ENCODE results near the gene GRIA1. TPM values are rescaled to one million over a fixed set of nuclear protein-coding genes. Genes with fewer than 3 reads are reported as not detected.

GRIA1 gene
- total and polyA plus RNA-seq, 8 donors, result 2.9 to 20.2 (median 11.2) TPM

DNA sequence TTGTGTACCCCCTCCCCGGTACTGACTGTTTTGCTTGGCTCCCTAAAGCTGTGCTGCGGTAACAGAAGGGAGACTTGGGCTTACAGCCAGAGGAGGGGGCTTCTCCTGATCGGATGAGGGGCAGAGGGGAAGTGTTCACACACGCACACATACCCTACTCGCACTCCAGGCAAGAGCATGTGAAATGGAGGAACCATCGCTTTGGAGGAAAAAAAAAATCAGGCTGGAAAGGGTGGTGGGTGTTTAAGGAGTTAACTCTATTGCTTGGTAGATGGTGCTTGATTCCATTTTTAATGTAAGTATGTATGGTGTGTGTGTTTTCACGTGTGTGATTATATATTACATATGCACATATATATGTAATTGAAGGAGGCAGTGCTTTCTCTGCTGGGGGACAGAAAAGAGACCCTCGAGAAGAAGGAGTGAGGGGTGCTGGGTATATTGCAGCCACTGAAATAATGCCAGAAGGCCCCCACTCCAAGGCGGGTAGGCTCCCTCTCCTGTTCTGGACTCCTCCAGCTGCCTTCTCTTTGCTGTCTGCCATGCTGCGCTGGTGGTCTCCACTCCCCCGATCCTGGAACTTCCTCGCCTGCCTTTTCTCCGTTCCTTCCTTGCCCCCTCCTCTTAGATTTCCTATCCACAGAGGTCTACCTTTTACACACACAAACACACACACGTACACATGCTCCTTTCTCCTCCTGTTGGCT, 721 bp downstream of the GRIA1 start:
- intact Hi-C loops (cut with DNase I), result no loop called here

DNA sequence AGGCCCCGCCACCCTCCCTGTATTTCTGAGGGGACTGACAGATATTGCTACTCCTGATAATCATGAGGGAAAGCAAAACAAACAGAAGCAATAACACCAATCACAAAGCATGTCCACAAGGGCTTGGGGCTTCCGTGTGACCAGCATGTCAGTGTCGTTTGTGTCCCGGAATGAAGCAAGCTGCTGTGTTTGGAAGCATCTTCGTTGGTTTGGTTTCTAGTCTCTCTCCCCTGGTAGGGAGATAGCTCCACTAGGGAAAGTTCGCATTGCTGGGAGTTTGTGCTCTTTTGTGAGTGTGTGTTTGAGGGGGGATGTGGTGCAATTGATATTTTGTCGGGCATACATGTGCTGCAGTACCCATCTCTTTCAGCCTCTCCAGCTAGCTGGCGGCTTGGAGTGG, 1.4 kb downstream of the GRIA1 start:
- Histone ChIP-seq H3K36me3 (no peaks in the 10 kb centered on the region), H3K4me1 (no peaks in the 10 kb centered on the region), H3K4me3 (no peak overlapping the region), H3K9me3 (no peaks in the 10 kb centered on the region), H3K27me3 (peaks cover 0 to 31% of the 10 kb centered on the region in 2 donors), H3K27ac (no peak overlapping the region)
- no peak for ATAC-seq
- intact Hi-C loops (cut with DNase I), result no loop called here
- TF ChIP-seq, protein P1, sequence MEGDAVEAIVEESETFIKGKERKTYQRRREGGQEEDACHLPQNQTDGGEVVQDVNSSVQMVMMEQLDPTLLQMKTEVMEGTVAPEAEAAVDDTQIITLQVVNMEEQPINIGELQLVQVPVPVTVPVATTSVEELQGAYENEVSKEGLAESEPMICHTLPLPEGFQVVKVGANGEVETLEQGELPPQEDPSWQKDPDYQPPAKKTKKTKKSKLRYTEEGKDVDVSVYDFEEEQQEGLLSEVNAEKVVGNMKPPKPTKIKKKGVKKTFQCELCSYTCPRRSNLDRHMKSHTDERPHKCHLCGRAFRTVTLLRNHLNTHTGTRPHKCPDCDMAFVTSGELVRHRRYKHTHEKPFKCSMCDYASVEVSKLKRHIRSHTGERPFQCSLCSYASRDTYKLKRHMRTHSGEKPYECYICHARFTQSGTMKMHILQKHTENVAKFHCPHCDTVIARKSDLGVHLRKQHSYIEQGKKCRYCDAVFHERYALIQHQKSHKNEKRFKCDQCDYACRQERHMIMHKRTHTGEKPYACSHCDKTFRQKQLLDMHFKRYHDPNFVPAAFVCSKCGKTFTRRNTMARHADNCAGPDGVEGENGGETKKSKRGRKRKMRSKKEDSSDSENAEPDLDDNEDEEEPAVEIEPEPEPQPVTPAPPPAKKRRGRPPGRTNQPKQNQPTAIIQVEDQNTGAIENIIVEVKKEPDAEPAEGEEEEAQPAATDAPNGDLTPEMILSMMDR (IDR thresholded peaks at IDR 0.05), result no peak
- peak in 1 of 4 donors; percentile 21 for DNase-seq

More for the DNA sequence above, 721 bp downstream of the GRIA1 start:
- Histone ChIP-seq H3K4me1 (no peaks in the 10 kb centered on the region), H3K36me3 (no peaks in the 10 kb centered on the region), H3K27ac (no peak overlapping the region), H3K4me3 (no peak overlapping the region), H3K27me3 (peaks cover 0 to 31% of the 10 kb centered on the region in 2 donors), H3K9me3 (no peaks in the 10 kb centered on the region)
- ATAC-seq (no peak), DNase-seq (no peak)
- TF ChIP-seq, protein P1 (IDR thresholded peaks at IDR 0.05), result no peak

DNA sequence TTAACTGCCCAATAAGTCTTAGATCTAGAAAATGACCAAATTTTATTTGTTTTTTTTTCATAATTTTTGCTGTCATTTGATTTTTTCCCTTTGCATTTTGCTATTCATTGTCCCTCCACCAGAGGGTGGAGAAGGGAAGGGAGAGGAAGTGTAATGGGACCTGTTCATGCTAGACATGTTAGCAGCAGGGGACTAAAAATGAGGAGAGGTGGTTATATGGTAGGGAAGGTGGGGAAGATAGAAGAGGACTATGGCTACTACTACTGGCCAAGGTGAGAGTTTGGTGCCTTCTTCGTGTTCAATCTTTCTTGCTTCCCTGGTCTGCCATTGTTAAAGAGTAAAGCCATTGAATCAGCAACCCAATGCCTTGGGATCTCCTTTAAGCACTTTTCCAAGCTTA, 6.4 kb downstream of the GRIA1 start:
- H3K27ac ChIP-seq, result no peak overlapping the region
- H3K4me3 ChIP-seq, result no peak overlapping the region
- no peaks in the 10 kb centered on the region for H3K36me3 ChIP-seq
- TF ChIP-seq, protein P1 (IDR thresholded peaks at IDR 0.05), result peak; percentile 54 to 66
- peak in 1 of 4 donors; percentile 30 for DNase-seq
- no peaks in the 10 kb centered on the region for H3K9me3 ChIP-seq
- peak; percentile 83 for ATAC-seq
- peaks cover 0 to 4% of the 10 kb centered on the region in 2 donors for H3K27me3 ChIP-seq
- intact Hi-C loops (cut with DNase I), result loop anchor here in 1 of 2 donors (5.0 kb wide), 1 partner anchor 470 kb away; no protein-coding TSS in a partner anchor
- no peaks in the 10 kb centered on the region for H3K4me1 ChIP-seq

DNA sequence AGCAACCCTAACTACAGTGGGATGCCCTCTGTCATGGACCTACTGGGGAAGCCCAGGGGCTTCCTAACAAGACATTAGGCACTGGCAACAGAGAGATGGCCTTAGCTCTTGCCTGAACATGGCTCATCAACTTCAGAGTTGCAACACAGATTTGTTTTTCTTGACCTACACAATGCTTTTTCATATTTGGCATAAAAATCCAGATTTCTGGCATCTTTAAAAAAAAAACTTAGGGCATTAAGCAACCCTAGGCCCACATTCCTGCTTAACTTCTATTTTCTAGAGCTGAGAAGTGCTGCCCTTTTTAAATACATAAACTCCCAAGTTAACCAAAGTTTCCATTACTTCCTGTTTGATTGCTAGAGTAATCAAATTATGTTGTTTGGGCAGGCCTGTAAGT, 8.0 kb downstream of the GRIA1 start:
- Histone ChIP-seq H3K27ac (no peak overlapping the region), H3K9me3 (no peaks in the 10 kb centered on the region), H3K27me3 (no peaks in the 10 kb centered on the region), H3K4me1 (no peaks in the 10 kb centered on the region), H3K4me3 (no peak overlapping the region), H3K36me3 (no peaks in the 10 kb centered on the region)
- ATAC-seq (no peak), DNase-seq (no peak)
- intact Hi-C loops (cut with DNase I), result loop anchor here in 1 of 2 donors (5.0 kb wide), 1 partner anchor 469 kb away; no protein-coding TSS in a partner anchor
- TF ChIP-seq, protein P1 (IDR thresholded peaks at IDR 0.05), result no peak

DNA sequence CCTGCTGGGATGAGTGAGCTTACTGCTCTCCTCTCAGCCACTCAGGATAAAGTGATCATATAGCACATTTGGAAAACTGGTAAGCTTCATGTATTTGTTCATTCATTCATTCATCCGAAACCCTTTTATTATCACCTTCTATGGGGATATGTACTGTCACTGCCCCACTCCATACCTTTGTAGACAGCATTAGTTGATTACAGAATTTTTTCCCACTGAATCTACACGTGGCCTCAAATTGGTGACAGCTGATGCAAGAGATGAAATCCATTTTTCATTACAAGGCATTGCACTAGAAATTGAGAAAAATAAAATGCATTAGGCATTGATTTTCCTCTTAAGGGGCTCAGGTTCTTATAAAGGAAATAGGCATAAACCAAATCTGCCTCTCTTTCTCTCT, 9.7 kb downstream of the GRIA1 start:
- Histone ChIP-seq H3K27me3 (no peaks in the 10 kb centered on the region), H3K4me3 (no peak overlapping the region), H3K9me3 (no peaks in the 10 kb centered on the region), H3K4me1 (no peaks in the 10 kb centered on the region), H3K36me3 (no peaks in the 10 kb centered on the region), H3K27ac (no peak overlapping the region)
- no peak for DNase-seq
- intact Hi-C loops (cut with DNase I), result no loop called here
- TF ChIP-seq, protein P1 (IDR thresholded peaks at IDR 0.05), result no peak
- ATAC-seq, result no peak
